ENCODE data around the gene ZNF646.

ZNF646 gene

GRCh38 chr16:31082368-31083045 is 8.3 kb downstream of the ZNF646 start:
- no peak overlapping the region for H3K4me3 ChIP-seq (ENCODE audit: low read depth, low read length)
- no peak for TF ChIP-seq CTCF (IDR thresholded peaks at IDR 0.05; ENCODE audit: low read depth, low read length)

DNA sequence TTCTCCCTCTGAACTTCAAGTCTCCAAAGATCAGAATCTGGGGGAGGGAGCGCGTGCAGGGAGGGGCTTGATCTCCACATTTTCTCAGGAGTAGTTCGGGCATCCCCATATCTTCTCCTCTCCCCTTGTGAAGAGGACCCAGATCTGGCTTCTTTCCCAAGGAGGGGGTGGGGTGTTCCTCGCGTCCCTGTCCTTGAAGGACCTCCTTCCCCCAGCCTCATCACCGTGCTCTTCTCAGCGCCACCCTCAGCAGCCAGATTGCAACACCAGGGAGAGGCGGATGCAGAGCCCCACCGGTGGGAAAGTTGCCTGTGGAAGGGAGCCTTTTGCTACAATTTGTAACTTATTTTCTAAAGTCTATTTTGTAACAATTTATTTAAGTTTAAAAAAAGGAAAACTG is 8.9 kb downstream of the ZNF646 start:
- no peak overlapping the region for H3K4me3 ChIP-seq (ENCODE audit: low read depth, low read length)
- no peak for TF ChIP-seq CTCF (IDR thresholded peaks at IDR 0.05; ENCODE audit: low read depth, low read length)

DNA sequence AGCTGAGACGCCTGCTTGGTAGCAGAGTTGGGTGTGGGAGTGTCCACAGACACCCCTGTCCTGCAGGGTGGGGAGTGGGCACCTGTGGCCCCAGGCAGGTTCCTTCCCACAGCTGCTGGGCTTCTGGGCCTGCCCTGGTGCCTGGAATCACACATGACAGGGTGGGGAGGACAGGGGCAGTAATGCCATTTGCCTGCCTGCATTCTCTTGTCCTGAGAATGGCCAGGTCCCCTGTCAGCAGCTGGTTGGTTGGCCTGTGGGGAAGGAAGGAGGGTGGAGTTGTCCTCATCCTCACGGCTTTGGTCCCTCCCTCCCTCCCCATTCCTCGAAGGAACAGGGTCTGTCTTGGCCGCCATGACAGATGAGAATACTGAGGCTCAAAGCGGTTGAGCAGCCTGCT is 9.3 kb downstream of the ZNF646 start:
- H3K4me3 ChIP-seq (ENCODE audit: low read depth, low read length): no peak overlapping the region
- no peak for TF ChIP-seq CTCF (IDR thresholded peaks at IDR 0.05; ENCODE audit: low read depth, low read length)

DNA sequence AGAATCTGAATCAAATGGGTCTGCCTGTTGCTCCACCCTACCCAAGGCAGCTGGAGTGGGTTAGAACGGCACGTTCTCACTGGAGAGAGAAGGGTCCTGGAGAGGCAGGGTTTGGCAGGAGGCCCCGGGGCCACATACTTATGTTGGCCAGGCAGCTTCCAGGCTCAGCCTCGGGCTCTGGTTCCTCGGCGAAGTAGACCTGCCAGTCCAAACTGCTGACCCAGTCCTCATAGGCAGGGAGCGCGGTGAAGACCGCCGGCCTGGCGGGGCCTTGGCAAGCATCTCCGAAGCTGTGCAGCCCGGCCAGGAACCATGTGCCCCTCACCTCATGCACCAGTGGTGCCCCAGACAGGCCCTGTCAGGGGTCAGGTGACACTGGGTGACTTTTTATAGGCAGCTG is 9.8 kb downstream of the ZNF646 start:
- TF ChIP-seq CTCF (IDR thresholded peaks at IDR 0.05; ENCODE audit: low read depth, low read length): no peak

GRCh38 chr16:31084584-31085302 is 10.5 kb downstream of the ZNF646 start:
- H3K4me3 ChIP-seq (ENCODE audit: low read depth, low read length): no peak overlapping the region
- TF ChIP-seq CTCF (IDR thresholded peaks at IDR 0.05; ENCODE audit: low read depth, low read length): no peak

More for the DNA sequence above, 9.8 kb downstream of the ZNF646 start:
- no peak overlapping the region for H3K4me3 ChIP-seq (ENCODE audit: low read depth, low read length)

DNA sequence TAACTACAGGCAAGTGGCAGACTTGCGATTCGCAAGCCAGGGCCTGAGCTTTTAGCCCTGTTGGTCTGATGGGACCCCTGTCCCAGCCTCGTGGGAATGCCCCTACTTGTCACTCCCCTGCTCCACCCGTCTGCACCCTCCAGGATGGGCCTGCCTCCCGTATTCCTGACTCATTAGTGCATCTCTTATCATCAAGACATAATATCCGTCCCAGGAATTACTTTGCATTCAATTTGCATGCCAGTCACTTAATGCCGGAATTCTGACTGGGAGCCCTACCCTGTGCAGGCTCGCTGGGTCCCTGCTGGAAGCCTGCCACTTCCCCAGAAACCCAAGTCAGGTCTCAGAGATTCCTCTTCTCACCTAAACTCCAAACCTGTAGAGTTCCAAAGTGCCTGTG is 11.2 kb downstream of the ZNF646 start:
- no peak for TF ChIP-seq CTCF (IDR thresholded peaks at IDR 0.05; ENCODE audit: low read depth, low read length)
- H3K4me3 ChIP-seq (ENCODE audit: low read depth, low read length): no peak overlapping the region

DNA sequence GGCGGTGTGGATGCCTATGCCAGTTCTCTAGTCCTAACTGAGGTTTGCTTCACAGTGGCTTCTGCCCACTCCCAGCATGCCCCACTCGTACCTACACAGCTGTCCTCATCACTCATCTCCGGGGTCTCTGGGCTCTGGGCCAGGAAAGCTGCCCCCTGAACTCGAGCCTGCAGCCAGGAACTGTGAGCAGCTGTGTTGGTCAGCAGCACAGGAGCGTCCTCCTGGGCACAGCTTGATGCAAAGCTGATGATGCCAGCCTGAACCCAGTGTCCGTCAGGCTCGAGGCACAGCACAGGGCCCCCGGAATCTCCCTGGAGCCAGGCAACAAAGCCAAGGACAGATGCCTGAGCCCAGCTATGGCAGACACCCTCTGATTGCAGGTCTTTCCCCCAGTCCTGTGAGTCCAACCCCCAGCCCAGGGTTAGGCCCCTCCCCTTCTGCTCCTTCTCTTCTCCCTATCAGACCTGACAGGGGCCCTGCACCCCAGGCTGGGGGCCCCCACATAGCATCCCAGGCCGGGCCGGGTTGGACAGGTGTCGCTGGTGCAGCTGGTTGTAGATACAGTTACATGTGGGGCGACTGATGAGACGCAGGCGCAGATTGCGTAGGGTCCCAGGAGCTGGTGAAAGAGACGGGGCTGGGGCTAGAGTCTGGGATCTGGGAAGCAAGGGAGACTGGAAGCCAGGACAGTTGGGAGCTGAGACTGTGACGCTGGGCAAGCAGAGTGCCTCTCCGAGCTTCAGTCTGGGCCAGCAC is 11.8 kb downstream of the ZNF646 start:
- no peak overlapping the region for H3K4me3 ChIP-seq (ENCODE audit: low read depth, low read length)
- TF ChIP-seq CTCF (IDR thresholded peaks at IDR 0.05; ENCODE audit: low read depth, low read length): no peak
